HS-27A (cell line): Measurements from ENCODE around the gene DEPDC1B.
"Not testable (repeated sequence)": the region's sequence is repeated elsewhere in the genome, so short reads cannot be mapped to it uniquely, and the experiment has no call there.

Experiments
- DNase-seq: peaks from one replicate; pipeline ENCODE4 v3.0.0-alpha.2; 2012; ENCODE audit warnings: low read depth, missing footprints

The DEPDC1B gene

GRCh38 chr5:60648175-60648574 lies 51.8 kb downstream of the DEPDC1B start:
- DNase-seq = no peak

- no peak for DNase-seq
Measured at GRCh38 chr5:60640901-60641300, 59.1 kb downstream of the DEPDC1B start.

GRCh38 chr5:60639544-60639943 lies 60.4 kb downstream of the DEPDC1B start:
- DNase-seq = no peak

GRCh38 chr5:60638300-60638699 lies 61.7 kb downstream of the DEPDC1B start:
- DNase-seq = no peak

- DNase-seq = no peak
Measured at GRCh38 chr5:60636644-60637043, 63.3 kb downstream of the DEPDC1B start.

GRCh38 chr5:60636001-60636400 lies 64.0 kb downstream of the DEPDC1B start:
- DNase-seq = no peak

GRCh38 chr5:60634051-60634450 lies 65.9 kb downstream of the DEPDC1B start:
- no peak for DNase-seq

GRCh38 chr5:60633341-60633740 lies 66.6 kb downstream of the DEPDC1B start:
- DNase-seq = no peak

- no peak for DNase-seq
Measured at GRCh38 chr5:60632153-60632552, 67.8 kb downstream of the DEPDC1B start.

GRCh38 chr5:60630836-60631235 lies 69.1 kb downstream of the DEPDC1B start:
- no peak for DNase-seq

GRCh38 chr5:60630179-60630578 lies 69.8 kb downstream of the DEPDC1B start:
- DNase-seq = no peak

- not testable (repeated sequence) for DNase-seq
Measured at GRCh38 chr5:60624875-60625274, 75.1 kb downstream of the DEPDC1B start.

GRCh38 chr5:60620752-60621151 lies 79.2 kb downstream of the DEPDC1B start:
- DNase-seq = not testable (repeated sequence)

GRCh38 chr5:60613826-60614225 lies 86.1 kb downstream of the DEPDC1B start:
- no peak for DNase-seq

- no peak for DNase-seq
Measured at GRCh38 chr5:60611099-60611740, 88.7 kb downstream of the DEPDC1B start.

GRCh38 chr5:60604771-60605170 lies 95.2 kb downstream of the DEPDC1B start:
- DNase-seq = no peak

GRCh38 chr5:60598424-60598823 lies 101.5 kb downstream of the DEPDC1B start:
- no peak for DNase-seq

GRCh38 chr5:60597572-60598320 lies 102.2 kb downstream of the DEPDC1B start:
- no peak for DNase-seq

GRCh38 chr5:60594715-60595477 lies 105.1 kb downstream of the DEPDC1B start:
- no peak for DNase-seq

GRCh38 chr5:60590172-60590571 lies 109.8 kb downstream of the DEPDC1B start:
- DNase-seq = no peak

GRCh38 chr5:60587312-60587711 lies 112.7 kb downstream of the DEPDC1B start:
- not testable (repeated sequence) for DNase-seq

GRCh38 chr5:60586307-60586901 lies 113.6 kb downstream of the DEPDC1B start:
- no peak for DNase-seq

GRCh38 chr5:60585618-60586017 lies 114.3 kb downstream of the DEPDC1B start:
- DNase-seq = no peak
